Endodermal cell (in vitro differentiated cells): ENCODE results near the gene UBL7. TPM values are rescaled to one million over a fixed set of nuclear protein-coding genes. Genes with fewer than 3 reads are reported as not detected.
A peak's percentile ranks its signal among the peaks of the same experiment; 100 is the strongest.

Experiments
- DNase-seq: peaks from one replicate; pipeline ENCODE4 v3.0.0-alpha.2; 2017
- H3K27ac ChIP-seq: 2 replicates; pipeline ENCODE4 v1.5.1; 2013; ENCODE audit warnings: mild to moderate bottlenecking, low read depth, low read length, moderate library complexity
- H3K27me3 ChIP-seq: 2 replicates; pipeline ENCODE4 v1.6.1; 2013; ENCODE audit warnings: mild to moderate bottlenecking, low read length, moderate library complexity; ENCODE audit not compliant: insufficient read depth, control insufficient read depth, poor library complexity, severe bottlenecking
- H3K36me3 ChIP-seq: 2 replicates; pipeline ENCODE4 v1.7.0; 2013; ENCODE audit warnings: mild to moderate bottlenecking, low read length, moderate library complexity; ENCODE audit not compliant: control insufficient read depth, insufficient read depth
- H3K4me1 ChIP-seq: one replicate; pipeline ENCODE4 v1.7.0; 2013; ENCODE audit warnings: low read length; ENCODE audit not compliant: control insufficient read depth, insufficient read depth
- H3K4me3 ChIP-seq: 2 replicates; pipeline ENCODE4 v1.5.1; 2013; ENCODE audit warnings: mild to moderate bottlenecking, low read length, moderate library complexity
- H3K9ac ChIP-seq: 2 replicates; pipeline ENCODE4 v1.6.1; 2013; ENCODE audit warnings: mild to moderate bottlenecking, low read length, moderate library complexity; ENCODE audit not compliant: poor library complexity, severe bottlenecking; ENCODE audit errors: extremely low read depth
- H3K9me3 ChIP-seq: 2 replicates; pipeline ENCODE4 v1.6.1; 2013; ENCODE audit warnings: mild to moderate bottlenecking, low read length, moderate library complexity; ENCODE audit not compliant: control insufficient read depth
- H3K27ac Mint-ChIP-seq: 2 replicates; pipeline ENCODE4 v1.8.0; 2020; ENCODE audit warnings: mixed read lengths
- H3K27me3 Mint-ChIP-seq: 2 replicates; pipeline ENCODE4 v1.8.0; 2021; ENCODE audit warnings: mild to moderate bottlenecking, mixed read lengths; ENCODE audit not compliant: insufficient read depth
- H3K36me3 Mint-ChIP-seq: 2 replicates; pipeline ENCODE4 v1.8.0; 2020; ENCODE audit warnings: low read depth, mixed read lengths
- H3K4me1 Mint-ChIP-seq: 2 replicates; pipeline ENCODE4 v1.8.0; 2020; ENCODE audit warnings: mixed read lengths
- H3K4me3 Mint-ChIP-seq: 2 replicates; pipeline ENCODE4 v1.8.0; 2020; ENCODE audit warnings: mild to moderate bottlenecking, moderate library complexity, mixed read lengths
- H3K9me3 Mint-ChIP-seq: 2 replicates; pipeline ENCODE4 v1.8.0; 2020; ENCODE audit warnings: mild to moderate bottlenecking, mixed read lengths
- CTCF ChIP-seq: fragments of 200-600 bp; sonication (generic); conservative IDR thresholded peaks from 2 replicates; pipeline ENCODE4 v1.5.0; 2021; ENCODE audit warnings: antibody characterized with exemption, mild to moderate bottlenecking
- WGBS, 2 experiments: methylation state at CpG; one replicate each; pipeline versions ENCODE4 v1.1.5 to v1.1.7; 2013; ENCODE audit warnings: missing lambda C conversion rate in 2 of 2, mixed read lengths in 1 of 2; ENCODE audit not compliant: insufficient coverage in 1 of 2, insufficient read length in 1 of 2; 5-methylcytosine and 5-hydroxymethylcytosine counted together
- total RNA-seq, 2 donors: library from RNA; stranded (reverse); fragmentation: NEBNext Ultra II Directional in 1 of 2; extraction: Animal tissue kit (Norgen Biotek cat#: 25700) in 1 of 2; gene quantifications; 2 replicates in 1 of 2; 3 replicates in 1 of 2; pipeline ENCODE4 v1.2.1, GENCODE V29; 2021

Gene UBL7
- total RNA-seq, 2 donors from 2014 or later, result 38.5 to 52.6 TPM

GRCh38 chr15:74432968-74433591 lies 27.9 kb downstream of the UBL7 start:
- no peaks in the 10 kb centered on the region for H3K9me3 Mint-ChIP-seq
- Histone ChIP-seq H3K27me3 (peaks cover 8% of the 10 kb centered on the region), H3K9ac (peak overlapping the region; percentile 53), H3K27ac (peak overlapping the region; percentile 56), H3K36me3 (no peaks in the 10 kb centered on the region), H3K9me3 (no peaks in the 10 kb centered on the region), H3K4me1 (peaks cover 9% of the 10 kb centered on the region), H3K4me3 (peak overlapping the region; percentile 82)
- H3K4me1 Mint-ChIP-seq, result peaks cover 18% of the 10 kb centered on the region
- peak overlapping the region; percentile 55 for H3K4me3 Mint-ChIP-seq
- DNase-seq, result no peak
- peaks cover 35% of the 10 kb centered on the region for H3K27me3 Mint-ChIP-seq
- no peak overlapping the region for H3K27ac Mint-ChIP-seq
- no peak for TF ChIP-seq CTCF
- WGBS, 2 experiments, result 0 to 2% methylated on average over 10 to 64 of the region's 64 CpGs
- no peaks in the 10 kb centered on the region for H3K36me3 Mint-ChIP-seq

- 33 to 42% methylated on average over 10 to 21 of the region's 21 CpGs for WGBS, 2 experiments
- H3K27me3 Mint-ChIP-seq, result peaks cover 35% of the 10 kb centered on the region
- Histone ChIP-seq H3K27me3 (peaks cover 8% of the 10 kb centered on the region), H3K4me1 (peaks cover 9% of the 10 kb centered on the region), H3K4me3 (peak overlapping the region; percentile 82), H3K9me3 (no peaks in the 10 kb centered on the region), H3K36me3 (no peaks in the 10 kb centered on the region), H3K9ac (peak overlapping the region; percentile 15), H3K27ac (no peak overlapping the region)
- H3K36me3 Mint-ChIP-seq, result peaks cover 3% of the 10 kb centered on the region
- DNase-seq, result peak; percentile 58
- H3K9me3 Mint-ChIP-seq, result no peaks in the 10 kb centered on the region
- H3K27ac Mint-ChIP-seq, result no peak overlapping the region
- peak overlapping the region; percentile 55 for H3K4me3 Mint-ChIP-seq
- TF ChIP-seq CTCF, result no peak
- H3K4me1 Mint-ChIP-seq, result peaks cover 19% of the 10 kb centered on the region
Observed at GRCh38 chr15:74432271-74432967, 28.5 kb downstream of the UBL7 start.

GRCh38 chr15:74431645-74432044 lies 29.3 kb downstream of the UBL7 start:
- Mint-ChIP-seq H3K4me3 (peak overlapping the region; percentile 55), H3K4me1 (peaks cover 19% of the 10 kb centered on the region), H3K27me3 (peaks cover 35% of the 10 kb centered on the region), H3K27ac (no peak overlapping the region), H3K36me3 (peaks cover 3% of the 10 kb centered on the region), H3K9me3 (no peaks in the 10 kb centered on the region)
- peak; percentile 60 for DNase-seq
- H3K36me3 ChIP-seq, result no peaks in the 10 kb centered on the region
- no peak for TF ChIP-seq CTCF
- no peak overlapping the region for H3K27ac ChIP-seq
- H3K4me1 ChIP-seq, result peaks cover 9% of the 10 kb centered on the region
- peak overlapping the region; percentile 82 for H3K4me3 ChIP-seq
- peaks cover 8% of the 10 kb centered on the region for H3K27me3 ChIP-seq
- no peaks in the 10 kb centered on the region for H3K9me3 ChIP-seq
- WGBS, 2 experiments, result 74 to 85% methylated on average over 3 to 8 of the region's 8 CpGs
- no peak overlapping the region for H3K9ac ChIP-seq
